MCF 10A (cell line): ENCODE measurements around the gene WDR73. TPM values are rescaled to one million over a fixed set of nuclear protein-coding genes. Genes with fewer than 3 reads are reported as not detected.

Experiments
- BruUV-seq: library from RNA; stranded (reverse); fragments of 400-500 nt; replicated peaks from 2 replicates; lab custom pipeline; 2021; lab: Mats Ljungman, UMichigan
- CTCF ChIA-PET: fragments of 300-600 bp; sonication (Branson Sonifier 250); formaldehyde crosslinking; extraction: SDS; loops from one replicate; lab custom pipeline; 2021; ENCODE audit warnings: antibody characterized with exemption, inconsistent platforms; lab: Yijun Ruan, JAX
- POLR2A ChIA-PET: fragments of 300-600, 350-650 bp; sonication (Branson Sonifier 250); formaldehyde crosslinking; extraction: SDS; loops from one replicate; lab custom pipeline; 2020; ENCODE audit warnings: antibody characterized with exemption, inconsistent platforms; lab: Yijun Ruan, JAX
- DNase-seq: peaks from one replicate; pipeline ENCODE4 v3.0.0-alpha.2; 2018; ENCODE audit not compliant: unreplicated experiment
- H3K27ac Mint-ChIP-seq: one replicate; pipeline ENCODE4 v1.8.0; 2022; ENCODE audit warnings: mild to moderate bottlenecking, low read depth, mixed read lengths; ENCODE audit not compliant: unreplicated experiment
- H3K27me3 Mint-ChIP-seq: one replicate; pipeline ENCODE4 v1.8.0; 2022; ENCODE audit warnings: mixed read lengths; ENCODE audit not compliant: insufficient read depth, unreplicated experiment
- H3K36me3 Mint-ChIP-seq: one replicate; pipeline ENCODE4 v1.8.0; 2022; ENCODE audit warnings: mild to moderate bottlenecking, moderate library complexity, mixed read lengths; ENCODE audit not compliant: insufficient read depth, unreplicated experiment
- H3K4me1 Mint-ChIP-seq: one replicate; pipeline ENCODE4 v1.8.0; 2022; ENCODE audit warnings: mixed read lengths; ENCODE audit not compliant: insufficient read depth, unreplicated experiment
- H3K4me3 Mint-ChIP-seq: one replicate; pipeline ENCODE4 v1.8.0; 2022; ENCODE audit warnings: mild to moderate bottlenecking, moderate library complexity, mixed read lengths; ENCODE audit not compliant: unreplicated experiment
- H3K9me3 Mint-ChIP-seq: one replicate; pipeline ENCODE4 v1.8.0; 2022; ENCODE audit warnings: mixed read lengths; ENCODE audit not compliant: unreplicated experiment
- CTCF ChIP-seq: fragments of 200-600 bp; IDR thresholded peaks from one replicate; pipeline ENCODE4 v1.8.0; 2022; ENCODE audit warnings: antibody characterized with exemption, mild to moderate bottlenecking; ENCODE audit not compliant: unreplicated experiment
- intact Hi-C: fragments of 100-400 bp; cut with micrococcal nuclease; formaldehyde crosslinking; loops from 2 replicates; pipeline ENCODE4 v1.14.1; 2022
- total RNA-seq: library from RNA; stranded (reverse); gene quantifications from 2 replicates; pipeline ENCODE4 v1.2.3, GENCODE V29; 2022

The WDR73 gene
- total RNA-seq, 1 experiment from 2014 or later: 42.1 TPM

GRCh38 chr15:84608707-84609284 lies 45.3 kb downstream of the WDR73 start:
- CTCF ChIA-PET: interaction anchor here (1.4 kb wide), 1 partner anchor 11 kb away, joined by 4 read pairs; no protein-coding TSS in a partner anchor

GRCh38 chr15:84606653-84607120 lies 47.4 kb downstream of the WDR73 start:
- CTCF ChIA-PET: no interaction called here
- POLR2A ChIA-PET: no interaction called here
- TF ChIP-seq CTCF: no peak
- intact Hi-C loops: no loop called here
- H3K9me3 Mint-ChIP-seq: no peaks in the 10 kb centered on the region
- DNase-seq: no peak
- H3K27ac Mint-ChIP-seq: no peak overlapping the region
- H3K4me1 Mint-ChIP-seq: no peaks in the 10 kb centered on the region
- peaks cover 6% of the 10 kb centered on the region for H3K36me3 Mint-ChIP-seq
- H3K4me3 Mint-ChIP-seq: no peak overlapping the region
- H3K27me3 Mint-ChIP-seq: no peaks in the 10 kb centered on the region
- BruUV-seq: no TSS peak

More at GRCh38 chr15:84608707-84609284, 45.3 kb downstream of the WDR73 start:
- no peak for TF ChIP-seq CTCF
- POLR2A ChIA-PET: interaction anchor here (0.9 to 1.2 kb wide), 2 partner anchors 9 kb away, joined by 3 read pairs; no protein-coding TSS in a partner anchor
- no peak overlapping the region for H3K4me3 Mint-ChIP-seq
- H3K4me1 Mint-ChIP-seq: no peaks in the 10 kb centered on the region
- H3K27ac Mint-ChIP-seq: no peak overlapping the region
- H3K27me3 Mint-ChIP-seq: no peaks in the 10 kb centered on the region
- intact Hi-C loops: no loop called here
- H3K36me3 Mint-ChIP-seq: peaks cover 5% of the 10 kb centered on the region
- no TSS peak for BruUV-seq
- H3K9me3 Mint-ChIP-seq: no peaks in the 10 kb centered on the region
- DNase-seq: no peak

GRCh38 chr15:84605554-84605882 lies 48.6 kb downstream of the WDR73 start:
- Mint-ChIP-seq H3K9me3 (no peaks in the 10 kb centered on the region), H3K4me3 (no peak overlapping the region), H3K27me3 (no peaks in the 10 kb centered on the region), H3K27ac (no peak overlapping the region), H3K36me3 (peaks cover 15% of the 10 kb centered on the region), H3K4me1 (no peaks in the 10 kb centered on the region)
- intact Hi-C loops: no loop called here
- no peak for TF ChIP-seq CTCF
- CTCF ChIA-PET: no interaction called here
- POLR2A ChIA-PET: interaction anchor here (0.5 kb wide), 1 partner anchor 34 kb away, joined by 3 read pairs; no protein-coding TSS in a partner anchor
- DNase-seq: no peak
- no TSS peak for BruUV-seq

- H3K36me3 Mint-ChIP-seq: peaks cover 17% of the 10 kb centered on the region
- TF ChIP-seq CTCF: no peak
- H3K4me3 Mint-ChIP-seq: no peak overlapping the region
- H3K27ac Mint-ChIP-seq: no peak overlapping the region
- no peaks in the 10 kb centered on the region for H3K4me1 Mint-ChIP-seq
- intact Hi-C loops: loop anchor here (5.0 kb wide), 1 partner anchor 47 kb away; the partner anchor contains the start of gene WDR73
- DNase-seq: no peak
- no TSS peak for BruUV-seq
- ChIA-PET CTCF (no interaction called here), POLR2A (interaction anchor here (0.5 kb wide), 1 partner anchor 34 kb away, joined by 3 read pairs; no protein-coding TSS in a partner anchor)
- H3K9me3 Mint-ChIP-seq: no peaks in the 10 kb centered on the region
- no peaks in the 10 kb centered on the region for H3K27me3 Mint-ChIP-seq
Measured at GRCh38 chr15:84604826-84605553, 49.1 kb downstream of the WDR73 start.
